ENCODE measurements around the gene TNFSF18. TPM values are rescaled to one million over a fixed set of nuclear protein-coding genes. Genes with fewer than 3 reads are reported as not detected.
"Not testable (repeated sequence)": the region's sequence is repeated elsewhere in the genome, so short reads cannot be mapped to it uniquely, and the experiment has no call there.

Gene TNFSF18, protein sequence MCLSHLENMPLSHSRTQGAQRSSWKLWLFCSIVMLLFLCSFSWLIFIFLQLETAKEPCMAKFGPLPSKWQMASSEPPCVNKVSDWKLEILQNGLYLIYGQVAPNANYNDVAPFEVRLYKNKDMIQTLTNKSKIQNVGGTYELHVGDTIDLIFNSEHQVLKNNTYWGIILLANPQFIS
- 0.07 TPM for polyA plus RNA-seq (2013, experiment 1 of 2; ENCODE audit: insufficient read length)
- 0.06 TPM for polyA plus RNA-seq (2013, experiment 2 of 2; ENCODE audit: insufficient read length)

DNA sequence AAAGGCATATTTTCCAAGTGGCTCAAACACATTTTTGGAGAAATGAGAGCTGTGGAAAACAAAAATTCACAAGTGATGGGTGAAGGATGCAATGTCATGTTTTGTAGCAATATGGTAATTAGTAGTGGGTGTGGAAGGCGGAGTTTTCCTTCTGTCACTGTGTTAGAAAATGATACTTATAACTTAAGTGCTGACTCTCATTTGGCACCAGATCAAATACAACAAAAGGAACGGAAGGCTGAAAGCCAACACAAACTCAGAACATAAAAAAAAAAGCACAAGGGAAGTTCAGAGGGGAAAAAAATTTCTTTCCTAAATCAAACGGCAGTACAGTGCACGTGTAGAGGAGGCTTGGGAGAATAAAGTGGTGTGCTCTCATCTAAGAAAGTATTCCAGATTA, at the start of gene TNFSF18:
Gene TNFSF18, minus strand, starts transcription at position 77 of the 400 bp plus-strand sequence. Its CDS starts 45 bp downstream, at position 32.
- peak; percentile 68 for DNase-seq

- no peak for DNase-seq
Measured at GRCh38 chr1:173099166-173099565, 48.4 kb upstream of the TNFSF18 start.

DNA sequence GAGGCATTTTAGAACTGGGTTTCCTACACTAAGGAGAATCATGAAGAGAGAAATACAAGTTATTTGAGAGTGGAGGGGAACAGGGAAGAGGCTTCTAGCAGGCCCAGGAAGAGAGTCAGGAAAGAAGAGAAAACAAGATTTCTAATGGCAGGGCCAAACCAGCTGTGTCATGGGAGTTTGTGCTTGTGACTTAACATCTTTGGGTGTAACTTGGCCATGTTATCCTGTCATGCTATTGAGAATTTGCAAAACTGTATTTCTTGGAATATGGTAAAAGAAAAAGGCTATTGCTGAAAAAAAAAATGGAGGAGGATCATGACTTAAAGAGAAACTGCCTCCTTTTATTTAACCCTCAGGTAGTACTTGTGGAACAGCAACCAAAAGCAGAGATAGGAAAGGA, 47.4 kb upstream of the TNFSF18 start:
- no peak for DNase-seq

- DNase-seq: peak; percentile 50
Measured at GRCh38 chr1:173097001-173097400, 46.3 kb upstream of the TNFSF18 start.

DNA sequence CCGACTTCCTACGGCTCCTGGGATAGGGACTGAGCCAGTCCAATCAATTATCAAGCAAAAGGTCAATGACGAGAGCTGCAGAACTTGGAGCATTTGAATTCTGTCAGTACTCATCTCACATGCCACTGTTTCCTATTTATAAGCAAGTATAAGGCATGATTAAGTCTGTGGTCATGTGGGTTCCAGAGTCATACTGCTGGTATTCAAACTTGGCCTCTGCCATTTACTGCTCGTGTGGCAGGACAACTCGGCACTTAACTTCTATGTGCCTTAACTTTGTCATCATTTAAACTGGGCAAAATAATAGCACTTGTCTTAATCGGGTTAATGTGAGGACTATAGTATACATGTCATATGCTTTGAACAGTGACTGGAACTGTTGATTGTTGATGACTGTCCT, 44.9 kb upstream of the TNFSF18 start:
- DNase-seq: peak; percentile 87

GRCh38 chr1:173094541-173094940, 43.8 kb upstream of the TNFSF18 start:
- DNase-seq: no peak

- DNase-seq: peak; percentile 21
Measured at GRCh38 chr1:173093691-173094445, 43.1 kb upstream of the TNFSF18 start.

DNA sequence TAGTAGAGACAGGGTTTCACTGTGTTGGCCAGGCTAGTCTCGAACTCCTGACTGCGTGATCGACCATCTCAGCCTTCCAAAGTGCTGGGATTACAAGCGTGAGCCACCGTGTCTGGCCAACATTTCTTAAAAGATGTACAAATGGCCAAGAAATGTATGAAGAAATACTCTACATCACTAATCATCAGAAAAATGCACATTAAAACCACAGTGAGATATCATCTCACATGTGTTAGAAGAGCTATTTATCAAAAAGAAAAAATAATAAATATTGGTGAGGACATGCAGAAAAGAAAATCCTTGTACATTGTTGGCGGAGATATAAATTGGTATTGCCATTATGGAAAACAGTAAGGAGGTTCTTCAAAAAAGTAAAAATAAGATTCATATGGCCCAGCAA, 33.6 kb upstream of the TNFSF18 start:
- DNase-seq: no peak

- no peak for DNase-seq
Measured at GRCh38 chr1:173082913-173083312, 32.2 kb upstream of the TNFSF18 start.

DNA sequence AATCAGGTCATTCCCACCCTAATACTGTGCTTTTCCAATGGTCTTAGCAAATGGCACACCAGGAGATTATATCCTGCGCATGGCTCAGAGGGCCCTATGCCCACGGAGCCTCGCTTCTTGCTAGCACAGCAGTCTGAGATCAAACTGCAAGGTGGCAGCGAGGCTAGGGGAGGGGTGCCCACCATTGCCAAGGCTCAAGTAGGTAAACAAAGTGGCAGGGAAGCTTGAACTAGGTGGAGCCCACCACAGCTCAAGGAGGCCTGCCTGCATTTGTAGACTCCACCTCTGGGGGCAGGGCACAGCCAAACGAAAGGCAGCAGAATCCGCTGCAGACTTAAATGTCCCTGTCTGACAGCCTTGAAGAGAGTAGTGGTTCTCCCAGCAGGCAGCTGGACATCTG, 23.5 kb upstream of the TNFSF18 start:
- DNase-seq: not testable (repeated sequence)

DNA sequence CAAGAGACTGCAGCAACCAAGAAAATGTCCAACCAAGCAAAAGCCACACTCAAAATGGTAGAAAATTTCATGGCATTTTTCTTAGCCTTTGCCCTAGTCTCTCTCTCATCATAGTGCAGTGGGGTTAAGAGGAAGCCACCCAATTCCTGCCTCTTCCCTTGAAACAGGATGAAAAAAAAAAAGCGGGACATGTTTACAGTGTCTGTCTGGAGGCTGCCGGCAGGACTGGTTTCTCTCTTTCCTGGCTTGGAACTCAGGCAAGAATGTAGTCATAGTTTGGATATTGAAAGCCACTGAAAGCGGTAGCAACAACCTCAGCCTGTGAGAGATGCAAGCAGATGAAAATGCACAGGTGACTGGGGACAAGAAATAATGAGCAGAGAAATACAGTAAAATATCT, 13.3 kb upstream of the TNFSF18 start:
- DNase-seq: no peak

DNA sequence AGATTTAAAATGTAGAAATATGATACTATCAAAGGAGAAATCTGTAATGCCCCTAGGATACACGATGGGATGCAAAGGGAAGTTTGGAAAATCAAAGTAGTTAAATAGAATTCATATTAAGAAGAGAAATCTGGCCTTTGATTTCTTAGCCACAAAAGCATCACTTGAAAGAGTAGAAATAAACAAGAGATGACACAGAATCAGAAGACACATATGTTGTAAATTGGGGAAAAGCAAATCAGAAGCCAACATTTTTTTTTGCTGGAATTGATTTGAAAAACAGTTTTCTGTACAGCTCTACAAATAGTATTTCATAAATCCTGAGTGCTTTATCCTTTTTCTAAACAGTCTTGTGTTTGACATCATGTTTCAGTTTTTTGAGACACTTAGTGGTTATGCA, 12.4 kb upstream of the TNFSF18 start:
- no peak for DNase-seq

GRCh38 chr1:173062150-173062938, 11.6 kb upstream of the TNFSF18 start:
- peak; percentile 72 for DNase-seq

- DNase-seq: no peak
Measured at GRCh38 chr1:173058556-173058955, 7.8 kb upstream of the TNFSF18 start.

- DNase-seq: no peak
Measured at GRCh38 chr1:173057984-173058383, 7.2 kb upstream of the TNFSF18 start.

- DNase-seq: no peak
Measured at GRCh38 chr1:173056365-173056764, 5.6 kb upstream of the TNFSF18 start.

DNA sequence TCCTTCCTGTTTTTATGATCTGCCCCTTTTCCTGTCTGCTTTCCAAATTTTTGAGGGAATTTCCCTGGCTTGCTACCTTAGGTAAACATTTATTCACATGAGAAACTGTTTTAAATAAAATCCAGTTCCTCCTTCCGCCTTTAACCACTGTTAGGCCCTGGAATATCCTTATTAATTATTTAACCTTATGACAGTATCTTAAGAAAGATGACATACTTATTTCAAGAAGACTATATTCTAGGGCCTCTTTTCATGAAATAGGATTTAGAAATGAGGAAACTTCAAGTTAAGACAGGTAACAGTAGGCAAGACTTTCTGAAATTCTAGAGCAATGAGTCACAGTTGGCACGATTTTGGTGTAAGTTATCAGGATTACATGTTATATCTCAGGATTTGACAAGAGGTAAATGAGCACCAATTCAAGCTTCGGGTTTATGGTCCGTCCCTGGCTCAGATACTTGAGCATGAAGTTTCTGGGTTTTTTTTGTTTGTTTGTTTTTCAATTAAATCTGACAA, 2.0 kb upstream of the TNFSF18 start:
- DNase-seq: no peak

GRCh38 chr1:173049322-173049633, 1.5 kb downstream of the TNFSF18 start:
- DNase-seq: no peak

DNA sequence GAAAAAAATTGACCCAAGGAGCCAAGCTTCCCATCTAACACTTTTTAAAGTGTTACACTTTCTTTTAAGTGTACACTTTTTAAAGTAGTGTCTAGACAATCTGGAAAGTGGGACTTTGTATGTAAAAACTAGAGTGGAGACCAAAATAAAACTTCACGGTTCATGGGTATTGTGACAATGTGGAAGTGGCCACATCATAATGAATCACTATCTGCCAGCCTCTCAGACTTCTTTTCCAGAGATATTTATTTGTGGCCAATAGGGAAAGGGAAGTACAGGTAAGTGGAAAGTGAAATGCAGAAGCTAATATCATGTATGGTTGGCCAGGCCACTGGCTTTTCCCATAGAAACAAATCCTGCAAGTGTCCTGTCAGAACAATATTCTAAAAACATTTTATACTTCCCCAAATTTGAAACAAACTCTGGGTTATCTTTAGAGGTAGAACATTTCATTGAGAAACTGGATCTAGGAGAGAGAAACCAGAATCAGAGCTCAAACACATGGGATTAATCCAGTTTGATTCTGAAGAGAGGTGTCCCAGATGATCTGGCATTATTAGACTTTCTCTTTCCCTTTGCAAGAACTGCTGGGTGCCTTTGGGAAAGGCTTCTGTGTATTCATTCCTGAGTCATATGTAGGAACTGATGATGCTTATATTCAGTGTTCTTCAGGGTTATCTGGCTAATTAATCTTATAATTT, 2.0 kb downstream of the TNFSF18 start:
- peak; percentile 33 for DNase-seq

GRCh38 chr1:173044656-173045055, 6.1 kb downstream of the TNFSF18 start:
- DNase-seq: no peak

GRCh38 chr1:173043253-173043652, 7.5 kb downstream of the TNFSF18 start:
- peak; percentile 83 for DNase-seq

DNA sequence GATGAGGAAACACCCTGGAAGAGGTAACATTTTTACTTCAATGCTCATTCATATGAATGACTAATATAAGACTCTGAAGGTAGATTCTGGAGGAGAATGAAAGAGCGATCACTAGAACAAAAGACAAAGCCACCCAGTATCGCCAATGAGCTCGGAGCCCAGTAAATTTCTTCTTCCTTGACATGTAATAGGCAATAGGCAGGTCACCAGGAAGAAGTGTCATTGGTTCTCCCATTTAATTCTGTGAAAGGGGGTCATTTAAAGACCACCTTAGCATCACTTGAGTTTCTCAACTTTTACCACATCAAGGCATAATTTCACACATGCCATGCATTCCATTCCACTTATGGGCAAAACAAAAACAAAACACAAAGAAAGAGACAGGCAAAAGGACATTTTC, 7.9 kb downstream of the TNFSF18 start:
- DNase-seq: peak; percentile 60

- DNase-seq: peak; percentile 43
Measured at GRCh38 chr1:173039626-173040025, 11.1 kb downstream of the TNFSF18 start.
